Activated CD4-positive, CD25-positive, alpha-beta regulatory T cell treated with anti-CD3 and anti-CD28 coated beads, Interleukin-2, amount 50 U/mL, for 24 hours (primary cell): ENCODE results near the gene UBE3D.
"Not testable (repeated sequence)": the region's sequence is repeated elsewhere in the genome, so short reads cannot be mapped to it uniquely, and the experiment has no call there.

ENCODE experiments used
- ATAC-seq, 2 donors: fragments of 150-1000 bp; cut with Tn5 transposase; one replicate each; pipeline ENCODE4 v1.10.0; 2021; ENCODE audit warnings: mild to moderate bottlenecking in 1 of 2, moderate library complexity in 1 of 2

The UBE3D gene

GRCh38 chr6:83053678-83054077 is 12.0 kb downstream of the UBE3D start:
- no peak for ATAC-seq

GRCh38 chr6:83051377-83052172 is 14.1 kb downstream of the UBE3D start:
- no peak for ATAC-seq

- no peak for ATAC-seq
Measured at GRCh38 chr6:83047065-83047754, 18.4 kb downstream of the UBE3D start.

GRCh38 chr6:83044091-83044768 is 21.4 kb downstream of the UBE3D start:
- no peak for ATAC-seq

GRCh38 chr6:83042467-83043053 is 23.1 kb downstream of the UBE3D start:
- no peak for ATAC-seq

- no peak for ATAC-seq
Measured at GRCh38 chr6:83038246-83038645, 27.4 kb downstream of the UBE3D start.

- ATAC-seq, result no peak
Measured at GRCh38 chr6:83031689-83032088, 34.0 kb downstream of the UBE3D start.

GRCh38 chr6:83019741-83020140 is 45.9 kb downstream of the UBE3D start:
- ATAC-seq, result no peak

- ATAC-seq, result not testable (repeated sequence)
Measured at GRCh38 chr6:83011131-83011530, 54.5 kb downstream of the UBE3D start.

GRCh38 chr6:83008626-83009025 is 57.0 kb downstream of the UBE3D start:
- no peak for ATAC-seq

GRCh38 chr6:83006270-83006905 is 59.3 kb downstream of the UBE3D start:
- ATAC-seq, result no peak

- no peak for ATAC-seq
Measured at GRCh38 chr6:82996156-82996555, 69.5 kb downstream of the UBE3D start.

GRCh38 chr6:82995066-82995465 is 70.6 kb downstream of the UBE3D start:
- ATAC-seq, result no peak

GRCh38 chr6:82989736-82990290 is 75.8 kb downstream of the UBE3D start:
- no peak for ATAC-seq

- no peak for ATAC-seq
Measured at GRCh38 chr6:82988930-82989351, 76.7 kb downstream of the UBE3D start.

GRCh38 chr6:82987951-82988350 is 77.7 kb downstream of the UBE3D start:
- no peak for ATAC-seq

- ATAC-seq, result no peak
Measured at GRCh38 chr6:82987416-82987815, 78.2 kb downstream of the UBE3D start.

GRCh38 chr6:82984720-82985119 is 80.9 kb downstream of the UBE3D start:
- no peak for ATAC-seq

GRCh38 chr6:82980086-82980485 is 85.6 kb downstream of the UBE3D start:
- no peak for ATAC-seq

GRCh38 chr6:82979657-82980056 is 86.0 kb downstream of the UBE3D start:
- ATAC-seq, result no peak

GRCh38 chr6:82978362-82978945 is 87.2 kb downstream of the UBE3D start:
- no peak for ATAC-seq

- no peak for ATAC-seq
Measured at GRCh38 chr6:82976179-82976578, 89.5 kb downstream of the UBE3D start.
